Inferior parietal cortex (tissue), 1 donor: ENCODE measurements around the gene HOXA1.

ENCODE experiments used
- DNase-seq: peaks from one replicate; pipeline ENCODE4 v3.0.0-alpha.2; 2016; ENCODE audit errors: extremely low spot score

The HOXA1 gene

GRCh38 chr7:27095897-27096767, at the start of gene HOXA1:
TSS of gene HOXA1 (minus strand) at chr7:27096000. CDS start at chr7:27095912, 88 bp downstream.
- no peak for DNase-seq

- DNase-seq, result no peak
Observed at GRCh38 chr7:27145165-27145913, 49.5 kb upstream of the HOXA1 start.

GRCh38 chr7:27144781-27145164, 49.0 kb upstream of the HOXA1 start:
- no peak for DNase-seq

GRCh38 chr7:27143950-27144780, 48.4 kb upstream of the HOXA1 start:
- no peak for DNase-seq

GRCh38 chr7:27143023-27143949, 47.5 kb upstream of the HOXA1 start, which contains the start of gene HOXA5:
TSS of gene HOXA5 (minus strand) at chr7:27143681. CDS start at chr7:27143607, 74 bp downstream.
- no peak for DNase-seq

- DNase-seq, result no peak
Observed at GRCh38 chr7:27142580-27143022, 46.8 kb upstream of the HOXA1 start.

GRCh38 chr7:27141923-27142579, 46.3 kb upstream of the HOXA1 start:
- no peak for DNase-seq

- DNase-seq, result no peak
Observed at GRCh38 chr7:27141137-27141922, 45.5 kb upstream of the HOXA1 start.

GRCh38 chr7:27140126-27140857, 44.5 kb upstream of the HOXA1 start:
- DNase-seq, result no peak

- DNase-seq, result no peak
Observed at GRCh38 chr7:27139334-27140125, 43.7 kb upstream of the HOXA1 start.

GRCh38 chr7:27138985-27139333, 43.2 kb upstream of the HOXA1 start:
- DNase-seq, result no peak

- no peak for DNase-seq
Observed at GRCh38 chr7:27138472-27138871, 42.7 kb upstream of the HOXA1 start.

GRCh38 chr7:27137640-27138315, 42.0 kb upstream of the HOXA1 start:
- no peak for DNase-seq

GRCh38 chr7:27134392-27134791, 38.6 kb upstream of the HOXA1 start:
- no peak for DNase-seq

GRCh38 chr7:27133409-27134231, 37.8 kb upstream of the HOXA1 start:
- no peak for DNase-seq

- no peak for DNase-seq
Observed at GRCh38 chr7:27132978-27133377, 37.2 kb upstream of the HOXA1 start.

GRCh38 chr7:27132214-27132613, 36.4 kb upstream of the HOXA1 start:
- no peak for DNase-seq
